Non-pigmented ciliary epithelial cell (primary cell): ENCODE measurements around the gene PLXNA2.

Source experiments
- DNase-seq: peaks from one replicate; pipeline ENCODE4 v3.0.0-alpha.2; 2010; ENCODE audit warnings: low read depth

The PLXNA2 gene

GRCh38 chr1:207991583-207992026 lies 252.6 kb downstream of the PLXNA2 start:
- no peak for DNase-seq

DNA sequence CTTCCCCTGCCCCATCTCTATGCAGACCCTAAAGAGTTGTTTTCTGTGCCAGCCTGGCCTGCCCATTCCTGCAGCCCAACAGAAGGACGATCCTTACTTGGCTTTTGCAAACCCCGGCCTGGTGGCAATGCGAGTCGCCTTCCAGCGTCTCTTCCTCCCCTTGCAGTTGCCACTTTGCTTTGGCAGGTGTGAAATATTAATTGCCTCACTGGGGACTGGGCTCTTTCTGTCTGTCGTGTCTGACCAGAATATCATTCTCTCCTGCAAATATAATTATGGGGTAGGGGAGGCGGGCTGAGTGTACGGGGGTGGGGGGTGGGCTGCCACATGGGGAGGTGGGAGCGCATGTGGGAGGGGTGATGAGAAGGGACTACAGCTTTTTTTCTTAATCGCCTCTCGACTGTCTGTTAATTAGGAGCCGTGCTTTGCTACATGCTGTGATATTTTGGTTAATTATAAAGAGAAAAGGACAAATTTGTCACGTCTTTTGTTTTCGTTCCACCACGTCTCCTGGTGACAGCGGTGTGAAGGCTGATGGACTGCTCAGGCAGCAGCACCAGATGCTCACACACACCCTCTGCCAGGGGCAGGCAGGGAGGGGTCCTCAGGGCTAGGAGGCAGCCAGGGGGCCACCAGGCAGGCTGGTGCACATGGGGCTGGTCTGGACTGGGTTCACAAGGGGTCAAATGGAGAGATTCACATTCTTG lies 253.2 kb downstream of the PLXNA2 start:
- DNase-seq, result no peak

DNA sequence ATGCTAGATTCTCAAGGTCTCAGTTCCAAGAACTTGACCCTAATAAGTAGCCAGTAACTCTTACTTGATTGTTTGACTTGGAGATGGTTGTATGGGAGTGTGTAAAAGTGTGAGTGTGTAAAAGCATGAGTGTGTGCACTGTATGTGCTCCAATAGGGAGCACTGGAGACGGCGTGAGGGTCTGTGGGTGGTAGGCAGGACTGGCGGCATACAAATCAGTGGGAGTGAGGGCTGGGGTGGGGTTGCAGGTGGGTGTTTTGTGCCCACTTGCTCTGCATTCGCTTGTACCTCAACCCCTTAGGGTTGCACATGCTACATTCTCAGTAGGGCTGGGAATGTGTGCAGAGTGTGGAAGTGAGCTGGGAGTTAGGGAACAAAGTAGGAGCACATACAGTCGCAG lies 253.7 kb downstream of the PLXNA2 start:
- no peak for DNase-seq

- no peak for DNase-seq
Measured at GRCh38 chr1:207988326-207989165, 255.6 kb downstream of the PLXNA2 start.

DNA sequence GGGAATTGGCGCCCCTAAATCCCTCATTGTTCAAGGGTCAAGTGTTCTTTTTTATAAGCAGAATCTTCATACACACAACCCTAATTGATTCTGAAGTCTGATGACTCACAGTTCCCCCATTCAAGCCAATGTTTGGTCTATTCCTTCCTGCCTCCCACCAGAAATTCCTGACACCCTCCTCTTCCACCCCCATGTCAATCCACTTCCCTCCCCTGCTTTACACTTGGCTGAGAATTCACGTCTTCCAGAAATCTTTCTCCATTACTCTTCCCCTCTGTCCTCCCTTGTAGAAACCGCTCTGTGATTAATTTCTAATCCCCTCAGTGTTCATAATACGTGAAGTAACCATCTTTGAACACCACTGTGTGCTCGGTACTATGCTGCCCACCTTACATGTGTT lies 257.0 kb downstream of the PLXNA2 start:
- DNase-seq, result no peak

- DNase-seq, result no peak
Measured at GRCh38 chr1:207985996-207986395, 258.2 kb downstream of the PLXNA2 start.

- no peak for DNase-seq
Measured at GRCh38 chr1:207984831-207985572, 259.2 kb downstream of the PLXNA2 start.

GRCh38 chr1:207983044-207983635 lies 261.0 kb downstream of the PLXNA2 start:
- DNase-seq, result no peak

DNA sequence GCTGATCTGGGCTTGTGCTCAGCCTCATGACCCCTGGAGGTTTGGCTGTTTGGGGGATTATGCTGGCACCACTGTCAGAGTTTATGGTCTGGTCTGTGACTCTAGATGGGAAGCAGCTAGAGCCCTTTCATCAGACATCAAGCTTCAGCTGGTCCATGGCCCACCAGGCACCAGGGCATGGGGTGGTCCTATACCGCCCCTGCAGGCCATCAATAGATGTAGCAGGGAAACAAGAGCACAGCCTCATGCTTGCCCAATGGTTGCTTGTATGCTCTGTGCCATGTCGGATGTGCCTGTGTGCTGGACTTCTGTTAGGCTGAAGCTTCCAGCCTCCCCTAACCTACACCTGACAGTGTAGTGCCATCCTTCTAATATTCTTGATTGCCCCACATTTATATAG lies 262.2 kb downstream of the PLXNA2 start:
- no peak for DNase-seq

DNA sequence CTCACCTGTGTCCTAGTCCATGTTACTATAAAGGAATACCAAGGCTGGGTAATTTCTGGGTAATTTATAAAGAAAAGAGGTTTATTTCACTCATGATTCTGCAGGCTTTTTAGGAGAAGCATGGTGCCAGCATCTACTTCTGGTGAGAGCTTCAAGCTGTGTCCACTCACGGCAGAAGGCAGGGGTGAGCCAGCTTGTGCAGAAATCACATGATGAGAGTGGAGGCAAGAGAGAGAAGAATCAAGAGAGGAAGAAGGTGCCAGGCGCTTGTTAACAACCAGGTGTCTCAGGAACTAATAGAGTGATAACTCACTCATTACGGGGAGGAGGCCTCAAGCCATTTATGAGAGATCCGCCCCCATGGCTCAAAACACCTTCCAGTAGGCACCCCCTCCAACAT lies 265.7 kb downstream of the PLXNA2 start:
- no peak for DNase-seq

DNA sequence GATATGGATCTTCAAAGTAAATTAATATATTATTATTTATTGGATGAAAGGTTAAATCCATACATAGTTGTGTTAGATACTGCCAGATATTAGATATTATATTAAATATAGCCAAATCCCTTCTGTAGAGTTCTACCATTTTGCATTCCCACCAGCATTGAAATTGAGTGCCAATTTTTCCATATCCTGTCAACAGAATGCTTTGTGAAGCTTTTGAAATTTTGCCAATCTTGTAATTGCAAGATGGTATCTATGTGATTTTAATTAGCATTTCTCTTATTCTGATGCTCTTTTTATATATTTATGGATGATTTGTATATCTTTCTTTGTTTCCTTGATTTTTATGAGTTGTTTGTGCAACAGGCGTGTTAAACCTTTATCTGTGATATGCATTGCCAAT lies 266.3 kb downstream of the PLXNA2 start:
- DNase-seq, result no peak

DNA sequence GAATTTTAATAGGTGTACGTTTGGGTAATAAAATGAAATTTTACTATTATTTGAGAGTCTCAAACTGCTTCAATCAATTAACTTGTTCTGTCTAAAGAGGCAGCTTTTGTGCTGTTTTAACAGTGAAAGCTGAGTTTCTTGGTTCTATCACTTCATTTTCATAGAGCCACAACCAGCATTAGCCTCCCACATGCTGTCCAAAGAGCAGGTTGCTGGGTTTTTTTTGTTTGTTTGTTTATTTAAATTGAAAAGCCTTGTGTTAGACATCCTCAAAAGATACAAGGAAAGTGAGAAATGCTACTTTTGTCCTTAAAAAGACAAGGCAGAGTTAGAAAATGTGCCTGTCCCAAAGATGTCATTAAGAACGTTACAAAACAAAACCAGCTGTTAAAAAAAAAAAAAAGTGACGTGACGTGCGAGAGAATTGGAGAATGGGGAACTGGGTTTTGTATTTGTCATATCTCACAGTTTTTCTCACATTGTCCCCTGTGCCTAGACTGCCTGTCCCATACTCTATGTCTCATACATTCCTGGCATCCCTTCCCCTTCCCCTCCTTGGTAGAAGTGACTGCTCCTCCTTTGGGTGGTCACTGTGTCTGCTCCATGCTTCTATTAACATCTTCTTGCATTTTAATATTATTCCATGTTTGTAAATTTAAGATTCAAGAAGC lies 270.2 kb downstream of the PLXNA2 start:
- no peak for DNase-seq

DNA sequence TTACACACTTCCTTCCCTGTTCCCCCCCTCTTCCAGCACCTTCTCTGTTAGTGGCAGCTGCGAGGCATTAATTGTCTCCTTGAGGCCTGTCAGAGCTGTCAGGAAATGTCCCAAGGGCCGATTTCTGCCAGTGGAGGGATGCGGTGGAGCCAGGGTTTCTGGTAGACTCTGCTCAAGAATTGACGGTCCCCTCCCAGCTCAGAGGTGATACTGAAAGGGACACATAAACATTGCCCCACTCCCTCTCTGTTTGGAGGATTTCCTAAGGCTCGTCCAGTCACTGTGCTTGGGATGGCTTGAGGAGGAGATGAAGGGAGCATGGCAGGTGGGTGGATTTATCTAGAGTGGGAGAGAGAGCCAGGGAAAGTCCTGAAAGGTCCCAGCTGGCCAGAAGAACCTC lies 271.8 kb downstream of the PLXNA2 start:
- DNase-seq, result no peak
